Measurements from ENCODE around the gene SMIM30. TPM values are rescaled to one million over a fixed set of nuclear protein-coding genes. Genes with fewer than 3 reads are reported as not detected.

SMIM30 gene
- total and polyA plus RNA-seq, 2 of the 8 experiments (the other 6 are each of a cell fraction or from before 2014, with no cell fraction given): 35.2 to 49.7 TPM

- ChIA-PET CTCF (ENCODE audit: partially characterized antibody) (interaction anchor here (0.6 to 1.4 kb wide), 2 partner anchors 14 to 18 kb away, joined by 3 to 5 read pairs; partner anchors contain the start of gene SMIM30), POLR2A (ENCODE audit: partially characterized antibody) (interaction anchor here (0.7 kb wide), 1 partner anchor 649 kb away, joined by 4 read pairs; no protein-coding TSS in a partner anchor)
- H3K18ac ChIP-seq (ENCODE audit: extremely low read depth, low read length): no peak overlapping the region
These were observed 18.2 kb downstream of the SMIM30 start for GRCh38 chr7:113100121-113100603.

More at GRCh38 chr7:113100121-113100603, 18.2 kb downstream of the SMIM30 start:
- H3K27me3 ChIP-seq (replicated peaks in 1 of 4; ENCODE audit: control insufficient read depth in 3 of 4, extremely low read depth in 1 of 4, insufficient read depth in 3 of 4, low read length in 3 of 4): no peaks in the 10 kb centered on the region; a peak in 2 of 7 replicates
- no peak overlapping the region for H3K14ac ChIP-seq (ENCODE audit: insufficient read length)
- no peak overlapping the region for H2AK5ac ChIP-seq (ENCODE audit: low read depth, low read length)
- H3K9me3 ChIP-seq (ENCODE audit: insufficient read depth in 2 of 2, low read depth in 1 of 2, low read length in 1 of 2): no peaks in the 10 kb centered on the region
- H4K8ac ChIP-seq (ENCODE audit: extremely low read depth, insufficient read depth, low read length): no peak overlapping the region
- H4K5ac ChIP-seq (ENCODE audit: insufficient read length, low read depth, low read length): no peak overlapping the region
- no peak overlapping the region for H3K4me2 ChIP-seq (ENCODE audit: insufficient read depth in 1 of 2, low read depth in 2 of 2, low read length in 2 of 2)
- H2BK12ac ChIP-seq (ENCODE audit: low read depth, low read length): no peak overlapping the region
- no peak overlapping the region for H2BK15ac ChIP-seq (ENCODE audit: low read length)
- H4K20me1 ChIP-seq (replicated peaks in 1 of 2; ENCODE audit: control insufficient read depth in 1 of 2, insufficient read depth in 2 of 2, low read length in 2 of 2): no peaks in the 10 kb centered on the region
- no peaks in the 10 kb centered on the region; the same call in 1 of the 2 replicates for H3K23me2 ChIP-seq (ENCODE audit: low read depth, low read length)
- H3K79me1 ChIP-seq (ENCODE audit: low read depth, low read length): no peaks in the 10 kb centered on the region
- no peak overlapping the region for H2BK20ac ChIP-seq (ENCODE audit: low read length)
- H3K9ac ChIP-seq (replicated peaks in 1 of 4; ENCODE audit: extremely low read depth in 1 of 4, low read depth in 3 of 4, low read length in 3 of 4): no peak overlapping the region
- no peak for FAIRE-seq
- DNase-seq (ENCODE audit: low read depth in 1 of 2, low spot score in 2 of 2): no peak
- no peak overlapping the region for H4K91ac ChIP-seq (replicated peaks; ENCODE audit: insufficient read length, low read length)
- no peak overlapping the region for H2BK120ac ChIP-seq (replicated peaks; ENCODE audit: low read depth, low read length)
- H3K4me1 ChIP-seq (replicated peaks in 1 of 4; ENCODE audit: control insufficient read depth in 3 of 4, insufficient read depth in 4 of 4, low read length in 3 of 4): no peaks in the 10 kb centered on the region
- WGBS, 2 experiments (ENCODE audit: extremely low coverage in 1 of 2, insufficient coverage in 1 of 2, insufficient read length in 1 of 2, insufficient replicate concordance in 2 of 2, low coverage in 1 of 2, low lambda C conversion rate in 2 of 2, missing lambda C conversion rate in 1 of 2): 86% methylated on average over 5 of the region's 5 CpGs; no CpG with 5 or more reads in 1 of the 2 experiments
- no peak overlapping the region for H3K23ac ChIP-seq (ENCODE audit: insufficient read length)
- H3K36me3 ChIP-seq (ENCODE audit: control insufficient read depth in 2 of 4, insufficient read depth in 4 of 4, low read length in 3 of 4): no peaks in the 10 kb centered on the region
- H2AFZ ChIP-seq (ENCODE audit: low read length): no peak overlapping the region
- H2BK5ac ChIP-seq (ENCODE audit: low read depth, low read length): no peak overlapping the region
- H3K56ac ChIP-seq (replicated peaks; ENCODE audit: insufficient read length, low read depth, low read length): no peak overlapping the region
- no peak overlapping the region for H3K4me3 ChIP-seq (ENCODE audit: extremely low read depth in 1 of 4, insufficient read depth in 2 of 4, low read depth in 3 of 4, low read length in 4 of 4)
- H3K4ac ChIP-seq (replicated peaks; ENCODE audit: insufficient read length, low read depth, low read length): no peak overlapping the region
- no peaks in the 10 kb centered on the region for H3K79me2 ChIP-seq (ENCODE audit: control insufficient read depth in 1 of 2, insufficient read depth in 2 of 2, low read length in 2 of 2)
- no peak overlapping the region for H3K27ac ChIP-seq (ENCODE audit: low read depth, low read length)

Data from H1 (cell line).